ENCODE data around the gene MRPS12.

Gene MRPS12

GRCh38 chr19:38980583-38981374, 50.0 kb downstream of the MRPS12 start:
- no peak for TF ChIP-seq Cebpa-rat (IDR thresholded peaks at IDR 0.05)

More at GRCh38 chr19:38980583-38981374, 50.0 kb downstream of the MRPS12 start:
- Histone ChIP-seq H4K20me1 (no peaks in the 10 kb centered on the region), H3K4me2 (no peak overlapping the region), H3K27ac (no peak overlapping the region), H3K27me3 (peaks cover 12% of the 10 kb centered on the region), H3K36me3 (0 out of 2 replicates have a peak, but pooled peaks cover 7% of the 10 kb centered on the region), H3K9me3 (peaks cover 46% of the 10 kb centered on the region), H3K9ac (no peak overlapping the region), H3K4me3 (no peak overlapping the region), H3K4me1 (no peaks in the 10 kb centered on the region)

Data from BLaER1 (cell line).